HG03432 (cell line): ENCODE data around the gene HSD17B11.
"Not testable (repeated sequence)": the region's sequence is repeated elsewhere in the genome, so short reads cannot be mapped to it uniquely, and the experiment has no call there.

Experiments used
- ATAC-seq: cut with Tn5 transposase; IDR thresholded peaks from one replicate; pipeline ENCODE4 v1.9.1; 2021; ENCODE audit warnings: mild to moderate bottlenecking, moderate library complexity; ENCODE audit not compliant: unreplicated experiment

The HSD17B11 gene

DNA sequence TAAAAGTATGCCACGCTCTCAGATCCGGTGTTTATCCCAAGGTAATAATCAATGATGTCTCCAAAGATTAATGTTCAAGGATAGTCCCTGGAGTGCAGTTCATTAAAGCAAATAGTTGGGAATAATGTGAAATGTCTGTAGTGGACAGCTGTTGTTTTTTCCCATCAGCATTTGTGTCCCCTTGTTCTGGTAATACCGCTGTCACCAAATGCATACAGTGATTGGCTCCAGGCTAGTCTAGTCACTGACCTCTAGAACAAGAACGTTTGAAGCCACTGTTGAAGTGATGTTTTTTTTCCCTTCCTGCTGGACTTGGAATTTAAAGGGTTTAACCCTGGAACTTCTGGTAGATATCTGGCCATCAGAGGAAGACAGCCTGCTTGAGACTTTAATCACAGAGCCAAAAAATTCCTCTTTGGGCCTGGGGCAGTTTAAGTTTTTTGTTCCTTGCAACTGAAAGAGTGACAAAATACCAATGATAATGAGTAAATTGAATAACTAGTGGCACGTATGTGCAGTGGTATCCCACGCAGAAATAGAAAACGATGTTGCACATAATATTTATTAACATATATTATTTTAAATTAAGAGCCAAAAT, 30.6 kb downstream of the HSD17B11 start:
- ATAC-seq, result no peak

DNA sequence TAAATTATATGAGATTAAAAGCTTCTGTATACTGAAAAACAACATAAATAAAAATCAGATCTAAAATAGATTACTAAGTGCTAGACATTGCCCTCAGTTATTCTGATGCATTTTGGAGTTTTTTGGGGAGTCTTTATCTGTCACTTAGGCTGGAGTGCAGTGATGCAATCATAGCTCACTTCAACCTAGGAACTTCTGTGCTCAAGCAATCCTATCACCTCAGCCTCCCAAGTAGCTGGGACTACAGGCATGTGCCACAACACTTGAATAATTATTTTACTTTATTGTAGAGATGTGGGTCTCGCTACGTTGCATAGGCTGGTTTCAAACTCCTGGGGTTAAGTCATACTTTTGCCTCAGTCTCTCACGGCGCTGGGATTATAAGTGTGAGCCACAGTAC, 31.7 kb downstream of the HSD17B11 start:
- no peak for ATAC-seq

GRCh38 chr4:87356832-87357526, 34.0 kb downstream of the HSD17B11 start:
- ATAC-seq, result no peak

GRCh38 chr4:87354168-87355102, 36.6 kb downstream of the HSD17B11 start:
- no peak for ATAC-seq

- peak; percentile 90 for ATAC-seq
Observed at GRCh38 chr4:87353592-87353991, 37.4 kb downstream of the HSD17B11 start.

DNA sequence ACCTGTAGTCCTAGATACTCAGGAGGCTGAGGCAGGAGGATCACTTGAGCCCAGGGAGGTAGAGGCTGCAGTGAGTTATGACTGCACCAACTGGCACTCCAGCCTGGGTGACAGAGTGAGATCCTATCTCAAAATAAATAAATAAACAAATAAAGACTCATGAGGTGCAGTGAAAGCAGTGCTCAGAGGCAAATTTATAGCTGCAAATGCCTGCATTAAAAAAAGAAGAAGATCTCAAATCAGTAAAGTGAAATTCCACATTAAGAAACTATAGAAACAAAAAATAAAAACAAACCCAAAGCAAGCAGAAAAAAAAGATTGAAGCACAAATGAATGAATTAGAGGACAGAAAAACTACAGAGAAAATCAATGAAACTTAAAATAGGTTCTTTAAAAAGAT, 45.8 kb downstream of the HSD17B11 start:
- no peak for ATAC-seq

DNA sequence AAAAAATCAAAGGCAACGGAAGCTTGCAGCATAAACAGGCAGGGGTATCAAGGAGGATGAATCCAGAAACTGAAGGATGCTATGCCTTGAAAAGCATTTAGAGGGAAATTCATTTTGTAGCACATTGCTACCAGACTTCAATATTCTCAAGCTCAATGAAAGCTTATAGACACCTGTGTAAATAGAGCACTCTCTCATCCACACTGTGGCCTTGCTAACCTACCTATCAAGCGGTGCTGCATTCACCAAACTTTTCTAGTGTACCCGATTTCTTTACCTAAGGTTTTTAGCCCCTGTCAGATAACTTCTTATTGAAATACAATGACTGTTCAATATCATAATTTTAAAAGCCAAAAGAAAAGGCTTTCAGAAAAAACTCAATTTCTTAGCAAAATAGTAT, 48.1 kb downstream of the HSD17B11 start:
- no peak for ATAC-seq

DNA sequence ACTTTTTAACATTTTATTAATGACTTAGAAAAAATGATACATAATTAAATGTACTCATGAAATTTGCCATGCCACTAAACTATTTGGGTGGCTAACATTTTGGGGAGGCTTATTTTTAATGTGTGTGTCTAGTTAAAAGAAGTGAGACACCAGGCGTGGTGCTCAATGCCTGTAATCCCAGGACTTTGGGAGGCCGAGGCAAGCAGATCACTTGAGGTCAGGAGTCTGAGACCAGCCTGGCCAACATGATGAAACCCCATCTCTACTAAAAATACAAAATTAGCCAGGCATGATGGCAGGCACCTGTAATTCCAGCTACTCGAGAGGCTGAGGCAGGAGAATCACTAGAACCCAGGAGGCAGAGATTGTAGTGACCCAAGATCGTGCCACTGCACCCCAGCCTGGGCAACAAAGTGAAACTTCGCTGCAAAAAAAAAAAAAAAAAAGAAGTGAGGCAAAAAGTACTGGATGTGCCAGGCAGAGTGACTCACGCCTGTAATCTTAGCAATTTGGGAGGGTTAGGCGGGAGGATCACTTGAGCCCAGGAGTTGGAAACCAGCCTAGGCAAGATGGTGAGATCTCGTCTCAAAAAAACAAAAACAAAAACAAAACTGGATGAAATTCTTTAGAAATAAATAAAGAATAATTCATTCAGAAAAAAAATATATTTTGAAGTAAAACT, 48.9 kb downstream of the HSD17B11 start:
- ATAC-seq, result not testable (repeated sequence)

- no peak for ATAC-seq
Observed at GRCh38 chr4:87339440-87339839, 51.5 kb downstream of the HSD17B11 start.

GRCh38 chr4:87337361-87337760, 53.6 kb downstream of the HSD17B11 start:
- no peak for ATAC-seq

DNA sequence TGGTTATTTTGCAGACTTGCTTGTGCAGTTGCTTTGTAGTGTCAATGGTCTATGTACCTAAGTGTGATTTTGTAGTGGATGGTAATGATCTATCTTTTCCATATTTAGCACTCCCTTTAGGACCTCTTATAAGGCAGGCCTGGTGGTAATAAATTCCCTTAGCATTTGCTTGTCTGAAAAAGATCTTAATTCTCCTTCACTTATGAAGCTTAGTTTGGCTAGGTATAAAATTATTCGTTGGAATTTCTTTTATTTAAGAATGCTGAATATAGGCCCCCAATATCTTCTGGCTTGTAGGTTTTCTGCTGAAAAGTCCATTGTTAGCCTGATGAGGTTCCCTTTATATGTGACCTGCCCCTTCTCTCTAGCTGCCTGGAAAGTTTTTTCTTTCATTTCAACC, 57.7 kb downstream of the HSD17B11 start:
- ATAC-seq, result no peak

DNA sequence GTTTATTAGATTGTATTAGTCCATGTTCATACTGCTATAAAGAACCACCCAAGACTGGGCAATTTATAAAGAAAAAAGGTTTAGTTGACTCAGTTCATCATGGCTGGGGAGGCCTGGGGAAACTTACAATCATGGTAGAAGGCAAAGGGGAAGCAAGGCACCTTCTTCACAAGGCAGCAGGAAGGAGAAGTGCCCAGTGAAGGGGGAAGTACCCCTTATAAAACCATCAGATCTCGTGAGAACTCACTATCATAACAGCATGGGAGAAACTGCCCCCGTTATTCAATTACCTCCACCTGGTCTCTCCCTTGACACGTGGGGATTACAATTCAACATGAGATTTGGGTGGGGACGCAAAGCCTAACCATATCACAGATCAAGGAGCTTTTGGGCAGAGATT, 60.2 kb downstream of the HSD17B11 start:
- ATAC-seq, result no peak

DNA sequence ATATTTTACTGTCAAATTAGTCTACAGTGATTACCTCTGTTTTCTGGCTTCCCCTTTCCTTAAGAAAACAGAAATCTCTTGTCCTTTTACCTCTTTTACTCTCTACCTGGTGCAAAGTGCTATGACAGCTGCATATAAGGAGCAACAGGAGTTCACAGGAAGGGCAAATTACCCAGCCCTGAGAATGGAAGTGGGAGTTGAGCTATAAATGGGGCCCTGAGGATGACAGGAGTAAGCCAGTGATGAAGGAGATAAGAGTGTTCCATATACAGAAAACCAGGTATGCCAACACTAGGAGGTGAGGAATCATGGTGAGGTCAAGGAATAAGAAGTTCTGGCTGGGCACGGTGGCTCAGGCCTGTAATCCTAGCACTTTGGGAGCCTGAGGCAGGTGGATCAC, 63.9 kb downstream of the HSD17B11 start:
- ATAC-seq, result no peak

GRCh38 chr4:87326460-87326859, 64.5 kb downstream of the HSD17B11 start:
- ATAC-seq, result no peak

DNA sequence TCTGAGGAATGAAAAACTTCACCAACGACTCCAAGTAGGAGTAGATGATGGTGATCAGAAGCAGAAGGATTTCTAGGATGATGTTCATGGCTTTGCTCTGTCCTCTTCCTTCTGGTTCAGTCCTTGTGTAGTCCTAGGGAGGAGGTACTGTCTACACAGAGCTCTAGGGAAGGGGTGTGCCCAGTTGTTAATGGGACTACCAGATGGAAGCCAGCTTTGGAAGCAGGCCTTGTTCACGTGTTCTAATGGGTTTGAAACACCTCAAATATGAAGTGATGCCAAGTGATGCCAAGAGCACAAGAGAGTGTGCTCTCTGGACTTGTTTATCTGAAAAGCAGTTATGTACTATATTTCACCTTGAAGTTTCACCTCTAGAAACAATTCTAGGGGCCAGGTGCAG, 68.2 kb downstream of the HSD17B11 start, which contains the start of gene HSD17B13:
TSS of gene HSD17B13 (minus strand) at position 129 of the 400 bp plus-strand sequence. CDS start at position 88, 41 bp downstream.
- no peak for ATAC-seq

GRCh38 chr4:87321888-87322287, 69.1 kb downstream of the HSD17B11 start:
- ATAC-seq, result no peak

- ATAC-seq, result no peak
Observed at GRCh38 chr4:87317527-87317926, 73.5 kb downstream of the HSD17B11 start.

DNA sequence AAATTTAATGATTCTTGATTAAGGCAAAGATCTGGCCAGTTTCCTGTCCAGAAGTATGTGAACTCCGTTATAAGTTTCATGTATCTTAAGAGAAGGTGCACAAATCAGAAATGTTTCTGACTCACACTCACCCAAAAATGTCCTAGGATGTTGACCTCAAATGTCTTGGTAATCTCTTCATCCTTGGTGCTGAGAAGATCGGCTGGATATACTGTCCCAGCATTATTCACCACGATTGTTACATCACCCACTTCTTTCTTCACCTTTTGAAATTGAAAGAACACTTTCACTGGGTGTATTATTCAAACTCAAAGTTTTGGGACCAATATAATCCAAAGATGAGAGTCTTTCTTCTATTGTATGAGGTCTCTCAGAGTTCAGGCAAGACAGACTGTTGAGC, 74.0 kb downstream of the HSD17B11 start:
- no peak for ATAC-seq

DNA sequence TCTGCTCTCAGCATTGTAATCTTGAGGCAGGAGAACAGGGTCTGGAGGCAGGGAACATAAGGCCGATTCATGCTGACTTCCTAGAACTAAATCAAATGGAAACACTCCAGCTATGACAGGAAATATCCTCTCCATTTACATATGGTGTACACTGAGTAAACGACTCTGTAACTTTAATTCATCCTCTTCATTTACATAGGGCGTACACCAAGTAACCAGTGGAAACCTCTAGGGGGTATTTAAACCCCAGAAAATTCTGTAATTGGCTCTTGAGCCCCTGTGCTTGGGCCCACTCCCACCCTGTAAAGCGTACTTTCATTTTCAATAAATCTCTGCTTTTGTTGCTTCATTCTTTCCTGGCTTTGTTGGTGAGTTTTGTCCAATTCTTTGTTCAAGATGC, 76.0 kb downstream of the HSD17B11 start:
- ATAC-seq, result not testable (repeated sequence)

- no peak for ATAC-seq
Observed at GRCh38 chr4:87313756-87314155, 77.2 kb downstream of the HSD17B11 start.

- no peak for ATAC-seq
Observed at GRCh38 chr4:87311684-87312083, 79.3 kb downstream of the HSD17B11 start.
